Glomerular visceral epithelial cell (primary cell): ENCODE data around the gene TP53INP2.
"Not testable (repeated sequence)": the region's sequence is repeated elsewhere in the genome, so short reads cannot be mapped to it uniquely, and the experiment has no call there.

Experiments
- DNase-seq: peaks from one replicate; pipeline ENCODE4 v3.0.0-alpha.2; 2016; ENCODE audit errors: extremely low spot score

Gene TP53INP2

GRCh38 chr20:34722560-34722959 lies 18.4 kb downstream of the TP53INP2 start:
- DNase-seq: not testable (repeated sequence)

GRCh38 chr20:34724172-34724571 lies 20.0 kb downstream of the TP53INP2 start:
- no peak for DNase-seq

GRCh38 chr20:34729416-34729815 lies 25.3 kb downstream of the TP53INP2 start:
- no peak for DNase-seq

GRCh38 chr20:34732523-34732922 lies 28.4 kb downstream of the TP53INP2 start:
- no peak for DNase-seq

GRCh38 chr20:34736106-34736735 lies 32.1 kb downstream of the TP53INP2 start:
- DNase-seq: no peak

GRCh38 chr20:34743039-34743438 lies 38.9 kb downstream of the TP53INP2 start:
- no peak for DNase-seq

GRCh38 chr20:34744340-34744739 lies 40.2 kb downstream of the TP53INP2 start:
- DNase-seq: no peak

GRCh38 chr20:34744847-34745246 lies 40.7 kb downstream of the TP53INP2 start:
- DNase-seq: no peak

- no peak for DNase-seq
Measured at GRCh38 chr20:34746674-34747073, 42.5 kb downstream of the TP53INP2 start.

GRCh38 chr20:34747479-34747878 lies 43.3 kb downstream of the TP53INP2 start:
- no peak for DNase-seq

GRCh38 chr20:34748709-34749108 lies 44.6 kb downstream of the TP53INP2 start:
- no peak for DNase-seq

GRCh38 chr20:34750484-34750883 lies 46.3 kb downstream of the TP53INP2 start:
- DNase-seq: no peak

GRCh38 chr20:34751453-34751852 lies 47.3 kb downstream of the TP53INP2 start:
- DNase-seq: no peak

GRCh38 chr20:34753706-34754461 lies 49.7 kb downstream of the TP53INP2 start:
- DNase-seq: no peak

- no peak for DNase-seq
Measured at GRCh38 chr20:34754611-34755010, 50.5 kb downstream of the TP53INP2 start.

- no peak for DNase-seq
Measured at GRCh38 chr20:34755367-34755766, 51.2 kb downstream of the TP53INP2 start.

GRCh38 chr20:34762031-34762555 lies 57.9 kb downstream of the TP53INP2 start:
- DNase-seq: no peak
